ENCODE data around the gene PKD1L1. TPM values are rescaled to one million over a fixed set of nuclear protein-coding genes. Genes with fewer than 3 reads are reported as not detected.

PKD1L1 gene
- total RNA-seq, 1 experiment from 2014 or later = 2.8 TPM

- no peak overlapping the region for H3K4me3 ChIP-seq (ENCODE audit: low read length)
- H3K9me3 ChIP-seq (ENCODE audit: low read length) = no peaks in the 10 kb centered on the region
- H3K9ac ChIP-seq (ENCODE audit: low read length) = no peak overlapping the region
- no peak overlapping the region for H2AFZ ChIP-seq (ENCODE audit: low read length)
- DNase-seq = no peak
- no peaks in the 10 kb centered on the region for H3K4me1 ChIP-seq (ENCODE audit: low read length)
- no peaks in the 10 kb centered on the region for H3K36me3 ChIP-seq (ENCODE audit: insufficient read depth, low read length)
- H3K27ac ChIP-seq (ENCODE audit: low read length) = no peak overlapping the region
- no peaks in the 10 kb centered on the region for H4K20me1 ChIP-seq (ENCODE audit: insufficient read depth, low read depth, low read length)
- H3K79me2 ChIP-seq (ENCODE audit: low read length) = no peaks in the 10 kb centered on the region
- no peak overlapping the region for H3K4me2 ChIP-seq (ENCODE audit: low read depth, low read length, poor library complexity, severe bottlenecking)
- no peaks in the 10 kb centered on the region for H3K9me2 ChIP-seq (replicated peaks; ENCODE audit: insufficient read depth, low read length)
- H3K27me3 ChIP-seq (ENCODE audit: low read length) = no peaks in the 10 kb centered on the region
Observed at GRCh38 chr7:47766126-47766525, 182.1 kb downstream of the PKD1L1 start.

- H3K27ac ChIP-seq (ENCODE audit: low read length) = no peak overlapping the region
- no peaks in the 10 kb centered on the region for H4K20me1 ChIP-seq (ENCODE audit: insufficient read depth, low read depth, low read length)
- no peak overlapping the region for H3K4me3 ChIP-seq (ENCODE audit: low read length)
- H3K9me2 ChIP-seq (replicated peaks; ENCODE audit: insufficient read depth, low read length) = no peaks in the 10 kb centered on the region
- no peak overlapping the region for H2AFZ ChIP-seq (ENCODE audit: low read length)
- no peak for DNase-seq
- no peaks in the 10 kb centered on the region for H3K79me2 ChIP-seq (ENCODE audit: low read length)
- H3K9me3 ChIP-seq (ENCODE audit: low read length) = no peaks in the 10 kb centered on the region
- H3K4me1 ChIP-seq (ENCODE audit: low read length) = no peaks in the 10 kb centered on the region
- no peaks in the 10 kb centered on the region for H3K27me3 ChIP-seq (ENCODE audit: low read length)
- no peak overlapping the region for H3K9ac ChIP-seq (ENCODE audit: low read length)
- H3K4me2 ChIP-seq (ENCODE audit: low read depth, low read length, poor library complexity, severe bottlenecking) = no peak overlapping the region
- H3K36me3 ChIP-seq (ENCODE audit: insufficient read depth, low read length) = no peaks in the 10 kb centered on the region
Observed at GRCh38 chr7:47765373-47765979, 182.8 kb downstream of the PKD1L1 start.

GRCh38 chr7:47764746-47765145 is 183.5 kb downstream of the PKD1L1 start:
- H3K9me2 ChIP-seq (replicated peaks; ENCODE audit: insufficient read depth, low read length) = no peaks in the 10 kb centered on the region
- H2AFZ ChIP-seq (ENCODE audit: low read length) = no peak overlapping the region
- DNase-seq = no peak
- no peaks in the 10 kb centered on the region for H3K4me1 ChIP-seq (ENCODE audit: low read length)
- no peaks in the 10 kb centered on the region for H3K27me3 ChIP-seq (ENCODE audit: low read length)
- no peaks in the 10 kb centered on the region for H3K9me3 ChIP-seq (ENCODE audit: low read length)
- no peak overlapping the region for H3K4me3 ChIP-seq (ENCODE audit: low read length)
- H3K27ac ChIP-seq (ENCODE audit: low read length) = no peak overlapping the region
- no peak overlapping the region for H3K9ac ChIP-seq (ENCODE audit: low read length)
- H3K79me2 ChIP-seq (ENCODE audit: low read length) = no peaks in the 10 kb centered on the region
- H3K4me2 ChIP-seq (ENCODE audit: low read depth, low read length, poor library complexity, severe bottlenecking) = no peak overlapping the region
- no peaks in the 10 kb centered on the region for H3K36me3 ChIP-seq (ENCODE audit: insufficient read depth, low read length)
- H4K20me1 ChIP-seq (ENCODE audit: insufficient read depth, low read depth, low read length) = no peaks in the 10 kb centered on the region

GRCh38 chr7:47763063-47763974 is 184.9 kb downstream of the PKD1L1 start:
- Histone ChIP-seq H3K79me2 (ENCODE audit: low read length) (no peaks in the 10 kb centered on the region), H4K20me1 (ENCODE audit: insufficient read depth, low read depth, low read length) (no peaks in the 10 kb centered on the region), H2AFZ (ENCODE audit: low read length) (no peak overlapping the region), H3K36me3 (ENCODE audit: insufficient read depth, low read length) (no peaks in the 10 kb centered on the region), H3K9ac (ENCODE audit: low read length) (no peak overlapping the region), H3K9me2 (replicated peaks; ENCODE audit: insufficient read depth, low read length) (no peaks in the 10 kb centered on the region), H3K27me3 (ENCODE audit: low read length) (no peaks in the 10 kb centered on the region), H3K4me3 (ENCODE audit: low read length) (no peak overlapping the region), H3K9me3 (ENCODE audit: low read length) (no peaks in the 10 kb centered on the region), H3K4me1 (ENCODE audit: low read length) (peaks cover 13% of the 10 kb centered on the region), H3K4me2 (ENCODE audit: low read depth, low read length, poor library complexity, severe bottlenecking) (no peak overlapping the region), H3K27ac (ENCODE audit: low read length) (no peak overlapping the region)
- DNase-seq = no peak

GRCh38 chr7:47762746-47763062 is 185.6 kb downstream of the PKD1L1 start:
- H2AFZ ChIP-seq (ENCODE audit: low read length) = no peak overlapping the region
- no peaks in the 10 kb centered on the region for H3K27me3 ChIP-seq (ENCODE audit: low read length)
- DNase-seq = no peak
- no peak overlapping the region for H3K9ac ChIP-seq (ENCODE audit: low read length)
- no peaks in the 10 kb centered on the region for H3K79me2 ChIP-seq (ENCODE audit: low read length)
- H3K9me3 ChIP-seq (ENCODE audit: low read length) = no peaks in the 10 kb centered on the region
- no peaks in the 10 kb centered on the region for H3K9me2 ChIP-seq (replicated peaks; ENCODE audit: insufficient read depth, low read length)
- peaks cover 20% of the 10 kb centered on the region for H3K4me1 ChIP-seq (ENCODE audit: low read length)
- H3K4me3 ChIP-seq (ENCODE audit: low read length) = no peak overlapping the region
- H3K4me2 ChIP-seq (ENCODE audit: low read depth, low read length, poor library complexity, severe bottlenecking) = no peak overlapping the region
- no peaks in the 10 kb centered on the region for H4K20me1 ChIP-seq (ENCODE audit: insufficient read depth, low read depth, low read length)
- no peaks in the 10 kb centered on the region for H3K36me3 ChIP-seq (ENCODE audit: insufficient read depth, low read length)
- no peak overlapping the region for H3K27ac ChIP-seq (ENCODE audit: low read length)

- Histone ChIP-seq H3K9me3 (ENCODE audit: low read length) (no peaks in the 10 kb centered on the region), H2AFZ (ENCODE audit: low read length) (no peak overlapping the region), H4K20me1 (ENCODE audit: insufficient read depth, low read depth, low read length) (no peaks in the 10 kb centered on the region), H3K4me3 (ENCODE audit: low read length) (no peak overlapping the region), H3K9ac (ENCODE audit: low read length) (no peak overlapping the region), H3K27me3 (ENCODE audit: low read length) (no peaks in the 10 kb centered on the region), H3K79me2 (ENCODE audit: low read length) (no peaks in the 10 kb centered on the region), H3K27ac (ENCODE audit: low read length) (no peak overlapping the region), H3K36me3 (ENCODE audit: insufficient read depth, low read length) (no peaks in the 10 kb centered on the region), H3K9me2 (replicated peaks; ENCODE audit: insufficient read depth, low read length) (no peaks in the 10 kb centered on the region), H3K4me2 (ENCODE audit: low read depth, low read length, poor library complexity, severe bottlenecking) (no peak overlapping the region), H3K4me1 (ENCODE audit: low read length) (peaks cover 20% of the 10 kb centered on the region)
- no peak for DNase-seq
Observed at GRCh38 chr7:47762207-47762606, 186.1 kb downstream of the PKD1L1 start.

- Histone ChIP-seq H3K79me2 (ENCODE audit: low read length) (no peaks in the 10 kb centered on the region), H3K9me3 (ENCODE audit: low read length) (no peaks in the 10 kb centered on the region), H3K9me2 (replicated peaks; ENCODE audit: insufficient read depth, low read length) (no peaks in the 10 kb centered on the region), H2AFZ (ENCODE audit: low read length) (peak overlapping the region; percentile 32; the same call in 1 of the 2 replicates), H3K4me2 (ENCODE audit: low read depth, low read length, poor library complexity, severe bottlenecking) (peak overlapping the region; percentile 54), H3K27ac (ENCODE audit: low read length) (peak overlapping the region; percentile 52), H3K9ac (ENCODE audit: low read length) (peak overlapping the region; percentile 45), H4K20me1 (ENCODE audit: insufficient read depth, low read depth, low read length) (no peaks in the 10 kb centered on the region), H3K4me3 (ENCODE audit: low read length) (no peak overlapping the region), H3K4me1 (ENCODE audit: low read length) (peaks cover 22% of the 10 kb centered on the region), H3K27me3 (ENCODE audit: low read length) (no peaks in the 10 kb centered on the region), H3K36me3 (ENCODE audit: insufficient read depth, low read length) (no peaks in the 10 kb centered on the region)
- peak; percentile 76 for DNase-seq
Observed at GRCh38 chr7:47759056-47759706, 189.1 kb downstream of the PKD1L1 start.

- Histone ChIP-seq H3K9ac (ENCODE audit: low read length) (peak overlapping the region; percentile 45), H3K36me3 (ENCODE audit: insufficient read depth, low read length) (no peaks in the 10 kb centered on the region), H3K4me3 (ENCODE audit: low read length) (no peak overlapping the region), H3K4me1 (ENCODE audit: low read length) (peaks cover 22% of the 10 kb centered on the region), H3K79me2 (ENCODE audit: low read length) (no peaks in the 10 kb centered on the region), H3K9me2 (replicated peaks; ENCODE audit: insufficient read depth, low read length) (no peaks in the 10 kb centered on the region), H4K20me1 (ENCODE audit: insufficient read depth, low read depth, low read length) (no peaks in the 10 kb centered on the region), H2AFZ (ENCODE audit: low read length) (peak overlapping the region; percentile 32), H3K27ac (ENCODE audit: low read length) (peak overlapping the region; percentile 52), H3K9me3 (ENCODE audit: low read length) (no peaks in the 10 kb centered on the region), H3K4me2 (ENCODE audit: low read depth, low read length, poor library complexity, severe bottlenecking) (peak overlapping the region; percentile 54), H3K27me3 (ENCODE audit: low read length) (no peaks in the 10 kb centered on the region)
- DNase-seq = peak; percentile 55
Observed at GRCh38 chr7:47758546-47758945, 189.7 kb downstream of the PKD1L1 start.
